AG04449 (cell line): ENCODE results near the gene SEL1L.
"Not testable (repeated sequence)": the region's sequence is repeated elsewhere in the genome, so short reads cannot be mapped to it uniquely, and the experiment has no call there.

ENCODE experiments used
- CTCF ChIA-PET: fragments of 350-600 bp; formaldehyde crosslinking; extraction: SDS; loops from one replicate; lab custom pipeline; 2021; ENCODE audit warnings: antibody characterized with exemption; lab: Yijun Ruan, JAX
- POLR2A ChIA-PET: fragments of 400-600, 350-600 bp; formaldehyde crosslinking; extraction: SDS; loops from one replicate; lab custom pipeline; 2020; ENCODE audit warnings: antibody characterized with exemption, inconsistent platforms; lab: Yijun Ruan, JAX
- DNase-seq: peaks from one replicate; pipeline ENCODE4 v3.0.0-alpha.2; 2010; ENCODE audit warnings: low read depth, low spot score
- H3K4me3 ChIP-seq: 2 replicates; pipeline ENCODE4 v1.5.1; 2011; ENCODE audit warnings: low read depth, mild to moderate bottlenecking, control low read depth, low read length
- CTCF ChIP-seq: IDR thresholded peaks from one replicate; pipeline ENCODE4 v1.5.1; 2011; ENCODE audit warnings: mild to moderate bottlenecking, moderate library complexity, low read length, control low read depth, inconsistent platforms; ENCODE audit not compliant: insufficient read depth; ENCODE audit errors: missing control alignments

The SEL1L gene

GRCh38 chr14:81474148-81474492, 59.5 kb downstream of the SEL1L start:
- TF ChIP-seq CTCF, result no peak
- ChIA-PET POLR2A (no interaction called here), CTCF (interaction anchor here (1.0 kb wide), 1 partner anchor 9 kb away, joined by 3 read pairs; no protein-coding TSS in a partner anchor)
- no peak for DNase-seq
- H3K4me3 ChIP-seq, result no peak overlapping the region

DNA sequence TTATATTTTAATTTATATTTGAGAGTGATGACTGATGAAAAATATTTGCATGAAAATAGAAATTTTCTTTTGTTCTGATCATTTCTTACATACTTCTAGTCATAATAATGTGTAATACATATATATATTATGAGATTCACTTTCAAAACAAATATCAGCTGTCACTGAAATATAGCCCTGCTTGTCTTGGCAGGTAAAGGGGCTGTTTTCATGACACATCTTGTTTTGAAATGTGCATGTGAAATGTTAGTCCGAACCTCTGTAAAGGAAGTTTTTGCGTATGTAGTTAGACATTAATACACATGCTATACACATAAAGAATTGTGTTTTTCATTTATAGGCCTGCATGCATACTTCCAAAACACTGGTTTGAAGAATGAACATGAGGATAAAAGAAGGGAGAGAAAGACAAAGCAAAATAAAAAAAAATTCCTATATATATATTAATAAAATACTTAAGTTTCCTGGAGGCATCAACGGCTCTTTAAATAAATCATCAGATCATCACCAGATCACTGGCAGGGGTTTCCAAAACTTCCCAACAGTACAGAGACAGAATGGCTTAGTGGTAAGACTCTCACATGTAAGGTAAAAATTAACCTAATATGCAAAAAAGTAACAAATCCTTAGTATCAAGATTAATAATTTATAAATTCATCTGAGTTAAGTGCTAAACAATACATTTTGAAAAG, 60.1 kb downstream of the SEL1L start:
- no peak for DNase-seq
- POLR2A ChIA-PET, result no interaction called here
- no peak overlapping the region for H3K4me3 ChIP-seq
- no peak for TF ChIP-seq CTCF
- CTCF ChIA-PET, result interaction anchor here (1.0 to 11.3 kb wide), 3 partner anchors 9 to 205 kb away, joined by 3 to 246 read pairs (median 10); no protein-coding TSS in a partner anchor

DNA sequence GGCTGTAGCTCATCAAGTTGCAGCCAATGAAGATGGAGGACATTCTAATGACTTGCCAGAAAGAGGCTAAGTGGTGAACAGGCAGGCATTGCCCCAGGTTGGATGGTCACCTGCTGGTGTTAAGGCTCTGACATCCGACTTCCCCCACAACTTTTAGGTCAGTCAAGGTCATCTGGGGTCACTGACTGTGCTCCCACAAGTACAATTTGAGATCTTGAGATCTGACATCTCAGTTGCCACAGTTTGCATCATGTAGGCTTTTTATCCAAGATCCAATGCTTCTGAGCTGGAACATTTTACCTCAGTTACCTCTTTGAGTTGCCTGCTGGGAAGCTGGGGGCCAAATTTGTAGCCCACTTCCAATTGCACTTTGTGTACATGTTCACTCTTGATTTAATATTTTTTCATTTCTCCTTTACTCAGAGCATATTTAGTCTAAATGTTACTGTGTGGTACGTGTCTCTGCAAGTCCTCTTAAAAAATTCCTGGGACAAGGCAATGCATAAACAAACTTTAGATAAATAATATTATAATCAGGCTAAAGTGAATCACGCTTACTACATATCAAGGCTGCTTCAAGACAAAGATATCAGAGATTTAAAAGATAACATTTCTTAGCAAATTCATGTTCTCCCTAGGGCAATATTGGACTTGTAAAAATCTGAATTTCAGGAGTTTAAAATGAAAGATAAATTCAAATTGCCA, 61.4 kb downstream of the SEL1L start:
- POLR2A ChIA-PET, result no interaction called here
- no peak for TF ChIP-seq CTCF
- CTCF ChIA-PET, result interaction anchor here (1.2 to 11.3 kb wide), 2 partner anchors 8 to 203 kb away, joined by 10 to 246 read pairs; no protein-coding TSS in a partner anchor
- no peak for DNase-seq
- H3K4me3 ChIP-seq, result no peak overlapping the region

- ChIA-PET CTCF (interaction anchor here (1.0 to 11.3 kb wide), 2 partner anchors 11 to 202 kb away, joined by 4 to 246 read pairs; no protein-coding TSS in a partner anchor), POLR2A (no interaction called here)
- DNase-seq, result no peak
- no peak for TF ChIP-seq CTCF
- no peak overlapping the region for H3K4me3 ChIP-seq
Observed at GRCh38 chr14:81471062-81471461, 62.6 kb downstream of the SEL1L start.

GRCh38 chr14:81470557-81470826, 63.2 kb downstream of the SEL1L start:
- H3K4me3 ChIP-seq, DNase-seq, POLR2A ChIA-PET: not testable (repeated sequence)
- CTCF ChIA-PET, result interaction anchor here (1.0 to 11.3 kb wide), 3 partner anchors 10 to 202 kb away, joined by 3 to 246 read pairs (median 4); no protein-coding TSS in a partner anchor

- CTCF ChIA-PET, result interaction anchor here (1.5 to 11.3 kb wide), 4 partner anchors 13 to 470 kb away, joined by 3 to 246 read pairs (median 26); no protein-coding TSS in a partner anchor
- POLR2A ChIA-PET, result no interaction called here
- DNase-seq, result no peak
- TF ChIP-seq CTCF, result no peak
- no peak overlapping the region for H3K4me3 ChIP-seq
Observed at GRCh38 chr14:81466854-81467253, 66.8 kb downstream of the SEL1L start.
